DMS53 treated with DMSO at 0.1 percent for 48 hours (cell line): ENCODE data around the gene STYX.

Experiments
- DNase-seq: peaks from one replicate; lab custom pipeline; 2025; ENCODE audit not compliant: unreplicated experiment; lab: John Stamatoyannopoulos, UW

The STYX gene

GRCh38 chr14:52783206-52783605 is 53.2 kb downstream of the STYX start:
- no peak for DNase-seq

- DNase-seq, result no peak
Observed at GRCh38 chr14:52786887-52787286, 56.9 kb downstream of the STYX start.

GRCh38 chr14:52789118-52789517 is 59.2 kb downstream of the STYX start:
- DNase-seq, result no peak

- DNase-seq, result no peak
Observed at GRCh38 chr14:52790011-52790755, 60.2 kb downstream of the STYX start.

GRCh38 chr14:52790756-52791222 is 60.8 kb downstream of the STYX start:
- no peak for DNase-seq

GRCh38 chr14:52791223-52792096 is 61.5 kb downstream of the STYX start, which contains the start of gene GNPNAT1:
Gene GNPNAT1, minus strand, starts transcription at chr14:52791607. Its CDS starts 6,957 bp downstream, at chr14:52784650.
- peak; percentile 65 for DNase-seq

GRCh38 chr14:52792097-52792415 is 62.1 kb downstream of the STYX start:
- no peak for DNase-seq

GRCh38 chr14:52793061-52793460 is 63.1 kb downstream of the STYX start:
- DNase-seq, result no peak

- no peak for DNase-seq
Observed at GRCh38 chr14:52797653-52798052, 67.7 kb downstream of the STYX start.

- DNase-seq, result no peak
Observed at GRCh38 chr14:52798826-52799225, 68.9 kb downstream of the STYX start.

GRCh38 chr14:52801014-52801712 is 71.2 kb downstream of the STYX start:
- DNase-seq, result no peak

- DNase-seq, result no peak
Observed at GRCh38 chr14:52802597-52802996, 72.6 kb downstream of the STYX start.

- no peak for DNase-seq
Observed at GRCh38 chr14:52806115-52806514, 76.1 kb downstream of the STYX start.

GRCh38 chr14:52808101-52808500 is 78.1 kb downstream of the STYX start:
- no peak for DNase-seq

GRCh38 chr14:52821805-52822250 is 91.9 kb downstream of the STYX start:
- DNase-seq, result no peak

- no peak for DNase-seq
Observed at GRCh38 chr14:52824462-52824861, 94.5 kb downstream of the STYX start.
